Activated CD8-positive, alpha-beta memory T cell treated with anti-CD3 and anti-CD28 coated beads, Interleukin-2, amount 50 U/mL, for 24 hours (primary cell): ENCODE measurements around the gene HAPLN3.
A peak's percentile ranks its signal among the peaks of the same experiment; 100 is the strongest.
"Not testable (repeated sequence)": the region's sequence is repeated elsewhere in the genome, so short reads cannot be mapped to it uniquely, and the experiment has no call there.

ENCODE experiments used
- DNase-seq: peaks from one replicate; pipeline ENCODE4 v3.0.0-alpha.2; 2020; ENCODE audit errors: extremely low read depth

The HAPLN3 gene

GRCh38 chr15:88894819-88895767 lies at the start of gene HAPLN3:
Gene HAPLN3, minus strand, starts transcription at chr15:88895544. Its CDS starts 8,246 bp downstream, at chr15:88887298.
- peak; percentile 26 for DNase-seq

GRCh38 chr15:88940110-88940675 lies 44.8 kb upstream of the HAPLN3 start:
- no peak for DNase-seq

GRCh38 chr15:88939486-88939806 lies 44.1 kb upstream of the HAPLN3 start:
- DNase-seq, result no peak

- DNase-seq, result no peak
Measured at GRCh38 chr15:88938802-88939485, 43.6 kb upstream of the HAPLN3 start.

GRCh38 chr15:88934449-88934848 lies 39.1 kb upstream of the HAPLN3 start:
- not testable (repeated sequence) for DNase-seq

GRCh38 chr15:88932875-88933330 lies 37.6 kb upstream of the HAPLN3 start:
- DNase-seq, result no peak

- DNase-seq, result no peak
Measured at GRCh38 chr15:88932271-88932874, 37.0 kb upstream of the HAPLN3 start.

GRCh38 chr15:88930579-88930978 lies 35.2 kb upstream of the HAPLN3 start:
- DNase-seq, result no peak

- not testable (repeated sequence) for DNase-seq
Measured at GRCh38 chr15:88929358-88930098, 34.2 kb upstream of the HAPLN3 start.

GRCh38 chr15:88928192-88928591 lies 32.8 kb upstream of the HAPLN3 start:
- DNase-seq, result not testable (repeated sequence)

- DNase-seq, result not testable (repeated sequence)
Measured at GRCh38 chr15:88925648-88926047, 30.3 kb upstream of the HAPLN3 start.

- not testable (repeated sequence) for DNase-seq
Measured at GRCh38 chr15:88920892-88921435, 25.6 kb upstream of the HAPLN3 start.

GRCh38 chr15:88920186-88920891 lies 25.0 kb upstream of the HAPLN3 start:
- no peak for DNase-seq

- DNase-seq, result no peak
Measured at GRCh38 chr15:88918738-88919137, 23.4 kb upstream of the HAPLN3 start.

- DNase-seq, result no peak
Measured at GRCh38 chr15:88917760-88918159, 22.4 kb upstream of the HAPLN3 start.

- DNase-seq, result no peak
Measured at GRCh38 chr15:88915354-88915753, 20.0 kb upstream of the HAPLN3 start.

GRCh38 chr15:88913850-88914169 lies 18.5 kb upstream of the HAPLN3 start:
- DNase-seq, result no peak

GRCh38 chr15:88913017-88913849 lies 17.9 kb upstream of the HAPLN3 start, which contains the start of gene MFGE8:
Gene MFGE8, minus strand, starts transcription at chr15:88913379. Its CDS starts 60 bp downstream, at chr15:88913319.
- peak; percentile 40 for DNase-seq

- no peak for DNase-seq
Measured at GRCh38 chr15:88912500-88912921, 17.2 kb upstream of the HAPLN3 start.

GRCh38 chr15:88911766-88912118 lies 16.4 kb upstream of the HAPLN3 start:
- no peak for DNase-seq
